D721Med (cell line): ENCODE data around the gene PPM1H.
"Not testable (repeated sequence)": the region's sequence is repeated elsewhere in the genome, so short reads cannot be mapped to it uniquely, and the experiment has no call there.

Experiments
- DNase-seq: peaks from one replicate; pipeline ENCODE4 v3.0.0; 2011; ENCODE audit warnings: low spot score; ENCODE audit not compliant: insufficient read length
- FAIRE-seq: peaks from 2 replicates; lab custom pipeline; 2011; peaks lifted over from hg19 to GRCh38; lab: Jason Lieb, UNC
- TF ChIP-seq, protein P1 (sequence below): IDR thresholded peaks from 2 replicates; pipeline ENCODE4 v1.5.1; 2012; ENCODE audit warnings: mild to moderate bottlenecking, control low read depth; ENCODE audit not compliant: insufficient read depth; ENCODE audit errors: missing control alignments

Gene PPM1H

DNA sequence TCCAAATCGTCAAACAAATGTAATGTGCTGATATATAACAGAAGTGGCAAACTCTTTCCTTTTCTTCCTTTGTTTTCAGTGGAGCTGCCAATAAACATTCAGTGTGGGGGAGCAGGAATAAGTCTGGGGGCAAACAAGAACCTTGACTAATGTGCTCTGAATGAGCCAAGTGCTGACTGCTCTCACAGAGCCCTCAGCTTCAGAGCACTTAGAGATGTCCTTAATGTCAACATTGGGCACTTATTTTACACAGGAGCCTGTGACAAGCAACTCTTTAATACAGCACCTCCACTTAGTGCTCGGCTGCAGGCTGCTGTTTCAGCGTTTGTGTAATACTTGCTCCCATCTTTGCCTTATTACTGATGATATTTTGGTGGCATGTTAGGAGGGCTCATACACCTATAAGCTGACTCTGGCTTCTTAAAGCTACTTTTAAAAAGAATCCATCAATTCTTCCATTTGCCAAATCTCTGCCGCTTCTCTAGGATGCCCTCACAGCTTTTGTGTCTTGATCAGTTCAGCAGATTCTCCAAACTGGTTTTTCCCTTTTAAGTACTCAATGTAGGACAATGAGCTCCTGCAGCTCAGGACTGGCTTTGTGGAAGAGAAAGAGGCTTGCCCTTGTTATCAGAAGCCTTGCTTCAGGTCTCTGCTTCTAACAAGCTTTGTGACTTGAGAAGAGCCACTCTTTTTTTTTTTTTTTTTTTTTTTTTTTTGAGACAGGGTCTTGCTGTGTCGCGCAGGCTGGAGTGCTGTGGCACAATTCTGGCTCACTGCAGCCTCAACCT lies 261.7 kb downstream of the PPM1H start:
- FAIRE-seq = no peak
- no peak for DNase-seq
- TF ChIP-seq, protein P1, sequence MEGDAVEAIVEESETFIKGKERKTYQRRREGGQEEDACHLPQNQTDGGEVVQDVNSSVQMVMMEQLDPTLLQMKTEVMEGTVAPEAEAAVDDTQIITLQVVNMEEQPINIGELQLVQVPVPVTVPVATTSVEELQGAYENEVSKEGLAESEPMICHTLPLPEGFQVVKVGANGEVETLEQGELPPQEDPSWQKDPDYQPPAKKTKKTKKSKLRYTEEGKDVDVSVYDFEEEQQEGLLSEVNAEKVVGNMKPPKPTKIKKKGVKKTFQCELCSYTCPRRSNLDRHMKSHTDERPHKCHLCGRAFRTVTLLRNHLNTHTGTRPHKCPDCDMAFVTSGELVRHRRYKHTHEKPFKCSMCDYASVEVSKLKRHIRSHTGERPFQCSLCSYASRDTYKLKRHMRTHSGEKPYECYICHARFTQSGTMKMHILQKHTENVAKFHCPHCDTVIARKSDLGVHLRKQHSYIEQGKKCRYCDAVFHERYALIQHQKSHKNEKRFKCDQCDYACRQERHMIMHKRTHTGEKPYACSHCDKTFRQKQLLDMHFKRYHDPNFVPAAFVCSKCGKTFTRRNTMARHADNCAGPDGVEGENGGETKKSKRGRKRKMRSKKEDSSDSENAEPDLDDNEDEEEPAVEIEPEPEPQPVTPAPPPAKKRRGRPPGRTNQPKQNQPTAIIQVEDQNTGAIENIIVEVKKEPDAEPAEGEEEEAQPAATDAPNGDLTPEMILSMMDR = no peak

DNA sequence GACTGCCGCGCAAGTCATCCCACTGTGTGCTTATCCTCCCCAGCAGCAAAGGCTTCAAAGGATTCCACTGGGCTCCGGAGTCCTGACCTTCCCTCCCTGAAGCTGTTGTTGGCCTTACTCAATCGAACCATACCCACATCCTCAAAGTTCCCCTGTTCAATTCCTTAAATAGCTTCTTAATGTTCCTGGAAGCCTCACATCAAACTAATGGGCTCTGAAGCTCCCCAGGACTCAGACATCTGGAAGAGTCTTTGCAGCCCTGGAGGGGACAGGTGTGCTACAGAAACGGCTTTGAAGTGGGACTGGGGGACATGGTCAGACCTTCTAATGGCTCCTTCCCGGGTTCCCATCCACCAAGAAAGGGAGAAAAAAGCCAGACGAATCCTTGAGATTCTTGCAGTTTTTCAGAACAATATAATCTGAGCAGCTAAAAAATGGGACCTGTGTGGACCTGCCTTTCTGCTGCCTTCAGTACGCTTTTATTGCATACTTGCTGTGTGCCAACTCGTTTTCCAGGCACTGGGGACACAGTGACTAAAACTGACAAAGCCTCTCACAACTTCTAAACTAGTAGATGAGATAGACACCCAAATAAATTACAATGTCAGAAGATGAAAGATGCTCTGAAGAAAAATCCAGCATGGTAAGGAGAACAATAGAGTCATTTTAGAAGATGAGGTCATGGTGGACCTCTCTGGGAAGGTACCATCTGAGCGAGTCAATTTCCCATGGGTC lies 263.8 kb downstream of the PPM1H start:
- no peak for DNase-seq
- FAIRE-seq = no peak
- TF ChIP-seq, protein P1 = no peak

DNA sequence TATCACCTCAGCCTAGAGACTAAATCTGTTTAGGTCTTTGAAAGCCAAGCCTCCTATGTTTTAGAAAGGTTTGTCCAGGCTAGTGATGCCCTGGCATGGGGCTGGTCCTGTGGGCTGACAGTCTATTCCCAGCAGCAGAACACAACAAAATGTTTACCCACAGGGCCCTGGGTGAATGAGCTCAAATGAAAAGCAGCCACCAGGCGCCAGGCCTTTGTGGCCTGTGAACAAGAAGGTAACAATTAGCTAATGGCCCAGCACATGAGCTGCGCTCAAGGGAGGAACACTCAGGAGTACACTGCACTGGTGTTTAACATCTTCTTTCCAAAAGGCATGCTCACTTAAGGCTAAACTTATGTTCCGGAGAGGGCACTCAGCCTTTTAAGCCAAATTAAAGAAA lies 266.2 kb downstream of the PPM1H start:
- DNase-seq = no peak
- FAIRE-seq = no peak
- TF ChIP-seq, protein P1 = no peak

DNA sequence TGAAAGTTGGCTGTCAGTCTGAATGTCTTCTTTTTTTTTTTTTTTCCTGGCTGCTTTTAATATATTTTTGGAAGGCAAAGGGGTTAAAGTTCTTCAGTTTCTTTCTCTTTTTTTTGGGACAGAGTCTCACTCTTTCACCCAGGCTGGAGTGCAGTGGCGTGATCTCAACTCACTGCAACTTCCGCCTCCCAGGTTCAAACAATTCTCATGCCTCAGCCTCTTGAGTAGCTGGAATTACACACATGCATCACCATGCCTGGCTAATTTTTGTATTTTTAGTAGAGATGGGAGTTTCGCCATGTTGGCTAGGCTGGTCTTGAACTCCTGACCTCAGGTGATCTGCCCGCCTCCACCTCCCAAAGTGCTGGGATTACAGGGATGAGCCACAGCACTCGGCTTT lies 270.0 kb downstream of the PPM1H start:
- FAIRE-seq, DNase-seq: not testable (repeated sequence)

DNA sequence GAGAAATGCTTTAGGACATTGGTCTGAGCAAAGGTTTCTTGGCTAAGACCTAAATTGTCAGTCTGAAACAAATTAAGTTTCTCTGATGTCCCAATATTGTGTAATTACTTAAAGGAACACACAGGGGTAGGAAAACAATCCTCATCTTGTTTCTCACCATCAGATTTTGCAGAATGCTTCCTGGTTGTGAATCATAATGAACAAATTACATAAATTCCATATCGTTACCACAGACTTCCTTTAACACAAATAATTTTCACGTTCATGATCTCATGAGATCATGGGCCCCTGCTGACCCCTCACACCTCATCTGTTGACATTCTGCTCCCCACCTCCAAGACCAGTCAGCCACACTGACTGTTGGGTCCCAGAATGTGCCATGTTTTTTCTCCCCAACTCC lies 274.2 kb downstream of the PPM1H start:
- TF ChIP-seq, protein P1 = no peak
- DNase-seq = no peak
- no peak for FAIRE-seq

DNA sequence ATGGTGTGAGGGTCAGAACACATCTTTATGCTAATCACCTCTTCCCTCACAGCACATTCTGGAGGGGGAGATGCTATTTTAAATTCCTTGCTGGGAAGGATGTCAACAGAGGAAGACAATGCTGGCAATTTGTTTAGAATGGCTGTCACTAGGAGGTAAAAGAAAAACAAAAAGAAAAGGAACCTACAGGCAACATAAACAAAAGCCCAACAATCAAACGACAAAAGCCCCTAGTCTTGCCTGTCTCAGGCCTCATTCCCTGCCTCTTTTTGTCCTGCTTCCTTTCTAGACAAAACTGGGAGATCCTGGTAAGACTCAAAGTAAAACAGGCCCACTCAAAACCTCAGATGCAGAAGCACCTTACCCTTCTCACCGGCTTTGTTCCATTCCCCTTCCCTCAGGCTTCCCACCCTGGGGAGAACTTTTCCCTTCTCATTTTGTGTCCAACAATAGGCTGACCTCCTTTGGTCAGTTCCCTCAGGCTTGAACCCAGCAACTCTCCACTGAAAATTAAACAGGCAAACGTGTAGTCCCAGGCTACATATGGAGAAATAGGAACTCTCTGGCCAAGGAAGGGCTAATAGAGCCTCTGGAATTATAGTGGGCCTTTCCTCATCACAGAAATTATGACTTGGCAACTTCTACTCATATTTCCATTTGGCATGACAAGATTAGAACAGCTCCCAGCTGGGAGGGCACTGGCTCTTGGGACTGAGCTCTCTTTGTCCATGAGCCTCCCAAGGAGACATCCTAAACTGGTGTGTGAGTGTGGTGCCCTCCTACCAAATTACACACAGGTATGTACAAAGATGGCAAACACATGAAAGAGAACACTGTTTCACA lies 275.3 kb downstream of the PPM1H start:
- DNase-seq (no peak), FAIRE-seq (no peak)
- TF ChIP-seq, protein P1 = no peak

DNA sequence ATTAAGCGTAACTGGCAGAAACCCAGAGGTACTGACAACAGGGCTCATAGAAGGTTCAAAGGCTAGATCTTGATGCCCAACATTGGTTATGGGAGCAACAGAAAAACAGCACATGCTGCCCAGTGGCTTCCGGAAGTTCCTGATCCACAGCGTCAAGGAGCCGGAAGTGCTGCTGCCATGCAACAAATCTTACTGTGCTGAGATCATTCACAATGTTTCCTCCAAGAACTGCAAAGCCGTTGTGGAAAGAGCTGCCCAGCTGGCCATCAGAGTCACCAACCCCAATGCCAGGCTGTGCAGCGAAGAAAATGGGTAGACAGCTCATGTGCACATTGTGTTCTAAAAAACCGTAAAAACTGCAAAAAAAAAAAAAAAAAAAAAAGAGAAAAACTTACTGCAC lies 276.0 kb downstream of the PPM1H start:
- DNase-seq (no peak), FAIRE-seq (no peak)
- TF ChIP-seq, protein P1 = no peak
